K562 (cell line): ENCODE measurements around the gene CD300LB. TPM values are rescaled to one million over a fixed set of nuclear protein-coding genes. Genes with fewer than 3 reads are reported as not detected.

Source experiments
- RHOXF2B ChIP-seq: fragments of 250-450 bp; sonication (Bioruptor Pico); conservative IDR thresholded peaks from 2 replicates; pipeline ENCODE4 v1.5.1; 2021
- ZNF57 ChIP-seq: fragments of 450-650 bp; formaldehyde crosslinking; IDR thresholded peaks from 2 replicates; pipeline ENCODE4 v1.4.0; 2020; ENCODE audit warnings: mild to moderate bottlenecking, moderate library complexity
- ZNF778 ChIP-seq: fragments of 450-650 bp; formaldehyde crosslinking; IDR thresholded peaks from 2 replicates; pipeline ENCODE4 v1.4.0; 2020; ENCODE audit warnings: mild to moderate bottlenecking, moderate library complexity
- polyA plus RNA-seq, 8 experiments: library from polyadenylated mRNA; depleted of rRNA in 4 of 8; stranded (reverse) in 5 of 8; unstranded in 3 of 8; fragments of >200 nt; fragmentation: Nextera tagmentation in 2 of 8; fragmentation: Illumina TruSeq in 1 of 8; extraction: Ambion mirVana in 2 of 8; extraction: Trizol in 1 of 8; gene quantifications; 2 replicates each; pipeline versions ENCODE4 v1.2.1 to v1.2.3, GENCODE V29; 2011 to 2014; ENCODE audit warnings: inconsistent platforms in 1 of 8, missing spikeins in 1 of 8
- total RNA-seq, 7 experiments: library from RNA; depleted of rRNA in 6 of 7; stranded (reverse); fragments of >200 nt in 6 of 7; fragmentation: Illumina TruSeq in 2 of 7; extraction: Trizol in 2 of 7; gene quantifications; 2 replicates each; pipeline versions ENCODE4 v1.2.1 to v1.2.3, GENCODE V29; 2011 to 2021; ENCODE audit warnings: low replicate concordance in 1 of 7
- TF ChIP-seq, protein P1 (sequence below), 2 experiments: fragments of 450-650 bp; IDR thresholded peaks; 2 replicates each; pipeline ENCODE4 v1.6.1; 2016; ENCODE audit warnings: mild to moderate bottlenecking in 2 of 2, borderline replicate concordance in 1 of 2, low read depth in 1 of 2, moderate library complexity in 1 of 2

The CD300LB gene
- total and polyA plus RNA-seq, 9 of the 15 experiments (the other 6 are each of a cell fraction or from before 2014, with no cell fraction given) = not detected

DNA sequence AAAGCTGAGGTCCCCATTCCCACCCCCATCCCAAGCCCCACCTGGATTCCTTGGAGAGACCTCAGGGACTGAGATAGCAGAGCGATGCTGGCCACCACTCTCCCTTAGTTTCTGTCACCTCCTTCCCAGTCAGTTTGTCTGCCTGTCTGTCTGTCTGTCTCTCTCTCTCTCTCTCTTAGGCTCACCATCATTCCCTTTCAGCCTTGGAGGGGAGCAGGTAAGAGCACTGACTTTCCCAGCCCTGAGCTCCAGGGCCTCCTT lies 5.9 kb downstream of the CD300LB start (continued):
- TF ChIP-seq, protein P1, sequence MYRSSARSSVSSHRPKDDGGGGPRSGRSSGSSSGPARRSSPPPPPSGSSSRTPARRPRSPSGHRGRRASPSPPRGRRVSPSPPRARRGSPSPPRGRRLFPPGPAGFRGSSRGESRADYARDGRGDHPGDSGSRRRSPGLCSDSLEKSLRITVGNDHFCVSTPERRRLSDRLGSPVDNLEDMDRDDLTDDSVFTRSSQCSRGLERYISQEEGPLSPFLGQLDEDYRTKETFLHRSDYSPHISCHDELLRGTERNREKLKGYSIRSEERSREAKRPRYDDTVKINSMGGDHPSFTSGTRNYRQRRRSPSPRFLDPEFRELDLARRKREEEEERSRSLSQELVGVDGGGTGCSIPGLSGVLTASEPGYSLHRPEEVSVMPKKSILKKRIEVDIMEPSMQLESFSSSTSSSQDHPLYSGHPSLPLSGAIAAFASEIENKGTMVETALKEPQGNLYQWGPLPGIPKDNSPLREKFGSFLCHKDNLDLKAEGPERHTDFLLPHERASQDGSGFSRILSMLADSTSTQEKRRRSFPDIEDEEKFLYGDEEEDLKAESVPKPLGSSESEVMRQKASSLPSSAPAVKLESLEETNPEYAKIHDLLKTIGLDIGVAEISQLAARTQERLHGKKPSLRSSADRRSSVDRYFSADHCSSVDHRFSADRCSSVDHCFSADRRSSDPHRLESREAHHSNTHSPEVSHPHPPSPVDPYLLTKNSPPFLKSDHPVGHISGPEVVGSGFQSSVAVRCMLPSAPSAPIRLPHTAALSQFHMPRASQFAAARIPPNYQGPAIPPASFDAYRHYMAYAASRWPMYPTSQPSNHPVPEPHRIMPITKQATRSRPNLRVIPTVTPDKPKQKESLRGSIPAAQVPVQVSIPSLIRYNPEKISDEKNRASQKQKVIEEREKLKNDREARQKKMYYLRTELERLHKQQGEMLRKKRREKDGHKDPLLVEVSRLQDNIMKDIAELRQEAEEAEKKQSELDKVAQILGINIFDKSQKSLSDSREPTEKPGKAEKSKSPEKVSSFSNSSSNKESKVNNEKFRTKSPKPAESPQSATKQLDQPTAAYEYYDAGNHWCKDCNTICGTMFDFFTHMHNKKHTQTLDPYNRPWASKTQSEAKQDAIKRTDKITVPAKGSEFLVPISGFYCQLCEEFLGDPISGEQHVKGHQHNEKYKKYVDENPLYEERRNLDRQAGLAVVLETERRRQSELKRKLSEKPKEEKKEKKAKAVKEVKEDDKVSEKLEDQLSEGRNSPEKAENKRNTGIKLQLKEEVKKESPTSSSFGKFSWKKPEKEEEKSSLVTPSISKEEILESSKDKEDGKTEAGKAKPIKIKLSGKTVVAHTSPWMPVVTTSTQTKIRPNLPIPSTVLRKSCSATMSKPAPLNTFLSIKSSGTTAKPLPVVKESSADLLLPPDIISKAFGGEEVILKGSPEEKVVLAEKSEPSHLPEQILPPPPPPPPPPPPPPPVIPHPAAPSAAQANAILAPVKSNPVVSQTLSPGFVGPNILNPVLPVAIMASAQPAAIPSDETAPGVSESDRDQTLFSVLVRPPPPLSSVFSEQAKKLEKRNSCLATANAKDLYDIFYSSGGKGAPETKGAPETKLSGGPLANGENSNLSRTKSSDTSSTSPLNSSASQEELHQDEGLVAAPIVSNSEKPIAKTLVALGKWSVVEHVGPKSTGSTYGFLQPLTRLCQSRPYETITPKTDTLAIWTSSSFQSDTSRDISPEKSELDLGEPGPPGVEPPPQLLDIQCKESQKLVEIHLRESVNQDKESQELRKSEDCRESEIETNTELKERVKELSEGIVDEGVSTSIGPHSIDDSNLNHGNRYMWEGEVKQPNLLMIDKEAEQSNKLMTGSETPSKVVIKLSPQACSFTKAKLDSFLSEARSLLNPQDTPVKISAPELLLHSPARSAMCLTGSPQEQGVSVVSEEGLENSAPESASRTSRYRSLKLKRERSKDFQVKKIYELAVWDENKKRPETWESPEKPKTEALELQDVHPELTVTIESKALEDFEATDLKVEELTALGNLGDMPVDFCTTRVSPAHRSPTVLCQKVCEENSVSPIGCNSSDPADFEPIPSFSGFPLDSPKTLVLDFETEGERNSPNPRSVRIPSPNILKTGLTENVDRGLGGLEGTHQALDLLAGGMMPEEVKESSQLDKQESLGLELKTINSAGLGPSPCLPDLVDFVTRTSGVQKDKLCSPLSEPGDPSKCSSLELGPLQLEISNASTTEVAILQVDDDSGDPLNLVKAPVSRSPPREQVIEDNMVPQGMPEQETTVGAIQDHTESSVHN (IDR thresholded peaks at IDR 0.05; ENCODE audit: borderline replicate concordance in 1 of 2, low read depth in 1 of 2) = no peak
- TF ChIP-seq RHOXF2B (CRISPR knock-in tag) (no peak), ZNF57 (CRISPR knock-in tag) (no peak), ZNF778 (CRISPR knock-in tag) (no peak)
